Endothelial cell of coronary artery (primary cell): ENCODE results near the gene AADACL4. TPM values are rescaled to one million over a fixed set of nuclear protein-coding genes. Genes with fewer than 3 reads are reported as not detected.

Source experiments
- total RNA-seq: library from RNA; depleted of rRNA; stranded (reverse); fragments of >200 nt; gene quantifications from 2 replicates; pipeline ENCODE4 v1.2.3, GENCODE V29; 2014

AADACL4 gene
- total RNA-seq = not detected in 2 replicates

DNA sequence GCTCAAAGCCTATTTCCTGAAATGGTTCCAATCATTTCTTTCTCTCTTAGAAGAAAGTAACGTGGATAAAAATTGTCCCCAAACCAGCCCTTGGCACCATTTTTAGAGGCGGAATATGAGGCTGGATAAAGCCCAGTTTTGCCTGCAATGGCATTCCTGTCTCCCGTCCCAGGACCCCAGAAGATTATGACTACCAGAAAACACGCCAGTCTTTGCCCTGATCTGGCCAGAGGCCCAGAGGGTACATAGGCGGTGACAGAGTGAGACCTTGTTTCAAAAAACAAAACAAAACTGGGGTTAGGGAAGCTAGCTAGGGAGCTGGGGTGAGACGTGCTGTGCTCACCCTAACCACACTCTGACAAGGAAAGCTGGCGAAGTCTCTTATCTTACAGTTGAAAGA is at the start of gene AADACL4:
Gene AADACL4 (plus strand): TSS at position 301 of the 400 bp plus-strand sequence. CDS start 462 bp downstream, outside the sequence.

DNA sequence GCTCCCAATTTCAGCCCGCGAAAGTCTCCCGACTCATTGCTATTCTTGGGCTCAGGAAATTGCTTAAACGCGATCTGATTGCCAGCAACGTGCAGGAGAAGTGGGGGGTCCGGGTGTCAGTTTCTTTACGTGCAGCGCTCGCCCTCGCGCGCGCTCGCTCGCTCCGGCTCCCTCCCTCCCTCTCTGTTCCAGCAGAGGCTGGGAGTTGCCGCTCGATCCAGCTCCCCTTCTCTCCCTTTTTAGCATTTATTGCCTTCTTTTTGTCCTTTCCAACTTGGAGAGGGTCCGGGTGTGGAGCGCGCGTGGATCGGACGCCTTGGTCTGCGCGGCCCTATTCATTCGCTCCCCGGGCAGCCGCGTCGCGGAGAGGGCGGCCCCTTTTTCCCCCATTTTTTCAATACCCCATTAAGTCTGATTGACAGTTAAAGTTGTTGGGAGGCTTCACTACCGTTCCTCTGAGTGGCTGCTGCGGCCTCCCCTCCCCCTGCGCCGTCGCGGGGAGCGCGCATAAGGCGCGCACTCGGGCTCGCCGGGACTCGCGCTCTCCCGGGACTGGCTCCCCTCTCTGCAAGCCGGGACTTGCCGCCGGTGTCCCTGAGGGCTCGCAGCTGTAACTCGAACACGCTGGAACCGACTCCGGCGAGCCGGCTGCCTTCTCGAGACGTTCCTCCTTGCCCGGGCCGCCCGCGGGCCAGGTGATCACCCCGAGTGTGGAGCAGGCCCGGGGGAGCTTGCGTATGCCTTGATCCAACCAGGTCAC is 25.8 kb upstream of the AADACL4 start, which contains the start of gene DHRS3:
Gene DHRS3 (minus strand): TSS at position 310 of the 760 bp plus-strand sequence. CDS start 862 bp downstream, outside the sequence.

GRCh38 chr1:12715896-12716437 is 72.1 kb downstream of the AADACL4 start, which contains the start of gene AADACL3:
Gene AADACL3, plus strand, starts transcription at chr1:12716110. Its CDS starts 67 bp downstream, at chr1:12716177.

Other genes starting within 250 kb of the AADACL4 start
- gene DHRS3, start 25.9 kb upstream of the AADACL4 start, total RNA-seq = 34.1 and 52.0 TPM in 2 replicates
- not detected in 2 replicates for gene AADACL3, start 72.0 kb downstream of the AADACL4 start, total RNA-seq
- gene CFAP107, start 102.1 kb downstream of the AADACL4 start, total RNA-seq = not detected in 2 replicates
- not detected in 2 replicates for gene PRAMEF12, start 129.7 kb downstream of the AADACL4 start, total RNA-seq
- gene PRAMEF1, start 147.3 kb downstream of the AADACL4 start, total RNA-seq = not detected in 2 replicates
- gene PRAMEF11, start 187.3 kb downstream of the AADACL4 start, total RNA-seq = not detected in 2 replicates
- not detected in 2 replicates for gene HNRNPCL1, start 204.6 kb downstream of the AADACL4 start, total RNA-seq
- not detected in 2 replicates for gene PRAMEF2, start 213.0 kb downstream of the AADACL4 start, total RNA-seq
- gene PRAMEF4, start 242.1 kb downstream of the AADACL4 start, total RNA-seq = not detected in 2 replicates